ENCODE data around the gene IFNK. TPM values are rescaled to one million over a fixed set of nuclear protein-coding genes. Genes with fewer than 3 reads are reported as not detected.

IFNK gene
- total and polyA plus RNA-seq, 8 donors: 0.14 TPM; not detected in 7

DNA sequence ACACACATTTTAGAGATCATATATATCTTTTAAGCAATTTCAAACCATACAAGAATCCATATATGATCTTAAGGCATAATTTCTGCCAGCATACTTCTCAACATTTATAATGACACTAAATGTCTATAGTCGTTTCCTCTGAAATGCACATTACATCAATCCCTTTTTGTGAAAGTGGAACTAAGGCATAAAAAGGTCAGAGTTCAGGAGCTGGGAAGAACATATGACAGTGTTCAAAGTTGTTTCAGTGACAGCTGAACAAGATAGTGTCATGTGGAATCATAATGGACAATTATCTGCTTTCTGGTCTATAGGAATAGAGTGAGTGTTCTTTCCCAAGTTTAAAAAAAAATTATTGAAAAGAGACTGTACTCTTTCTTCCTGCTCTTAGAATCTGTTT, 8.0 kb downstream of the IFNK start:
- H3K4me3 ChIP-seq: no peak overlapping the region
- peaks cover 0 to 26% of the 10 kb centered on the region in 2 donors for H3K27me3 ChIP-seq
- DNase-seq (no peak), ATAC-seq (no peak)
- TF ChIP-seq, protein P1, sequence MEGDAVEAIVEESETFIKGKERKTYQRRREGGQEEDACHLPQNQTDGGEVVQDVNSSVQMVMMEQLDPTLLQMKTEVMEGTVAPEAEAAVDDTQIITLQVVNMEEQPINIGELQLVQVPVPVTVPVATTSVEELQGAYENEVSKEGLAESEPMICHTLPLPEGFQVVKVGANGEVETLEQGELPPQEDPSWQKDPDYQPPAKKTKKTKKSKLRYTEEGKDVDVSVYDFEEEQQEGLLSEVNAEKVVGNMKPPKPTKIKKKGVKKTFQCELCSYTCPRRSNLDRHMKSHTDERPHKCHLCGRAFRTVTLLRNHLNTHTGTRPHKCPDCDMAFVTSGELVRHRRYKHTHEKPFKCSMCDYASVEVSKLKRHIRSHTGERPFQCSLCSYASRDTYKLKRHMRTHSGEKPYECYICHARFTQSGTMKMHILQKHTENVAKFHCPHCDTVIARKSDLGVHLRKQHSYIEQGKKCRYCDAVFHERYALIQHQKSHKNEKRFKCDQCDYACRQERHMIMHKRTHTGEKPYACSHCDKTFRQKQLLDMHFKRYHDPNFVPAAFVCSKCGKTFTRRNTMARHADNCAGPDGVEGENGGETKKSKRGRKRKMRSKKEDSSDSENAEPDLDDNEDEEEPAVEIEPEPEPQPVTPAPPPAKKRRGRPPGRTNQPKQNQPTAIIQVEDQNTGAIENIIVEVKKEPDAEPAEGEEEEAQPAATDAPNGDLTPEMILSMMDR (IDR thresholded peaks at IDR 0.05): no peak
- peaks cover 4 to 46% of the 10 kb centered on the region in 2 donors for H3K4me1 ChIP-seq
- H3K27ac ChIP-seq: no peak overlapping the region
- intact Hi-C loops (cut with DNase I): loop anchor here in 1 of 2 donors (10.0 kb wide), 1 partner anchor 197 kb away; no protein-coding TSS in a partner anchor
- H3K9me3 ChIP-seq: no peaks in the 10 kb centered on the region
- H3K36me3 ChIP-seq: peaks cover 0 to 6% of the 10 kb centered on the region in 2 donors

DNA sequence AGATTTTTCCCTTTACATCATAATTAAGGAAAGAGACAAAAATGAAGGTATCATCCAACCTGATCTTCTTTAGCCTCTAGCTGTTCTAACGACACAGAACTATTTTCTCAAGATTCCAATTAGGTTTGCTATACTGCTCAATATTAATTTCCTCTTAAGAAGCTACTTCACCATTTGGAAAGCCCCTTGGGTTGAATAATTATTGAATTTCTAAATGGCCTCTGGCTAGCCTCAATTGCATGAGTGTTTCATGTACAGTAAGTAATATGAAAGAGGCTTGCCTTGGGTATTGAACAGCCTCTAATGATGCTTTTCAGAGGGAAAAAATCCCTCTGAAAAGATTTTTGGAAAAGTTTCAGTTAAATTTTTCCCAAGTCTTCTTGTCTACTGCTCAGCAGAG, 9.2 kb downstream of the IFNK start:
- Histone ChIP-seq H3K4me1 (peaks cover 4 to 37% of the 10 kb centered on the region in 2 donors), H3K9me3 (no peaks in the 10 kb centered on the region), H3K27ac (peak overlapping the region in 1 of 2 donors; percentile 5), H3K27me3 (peaks cover 0 to 16% of the 10 kb centered on the region in 2 donors), H3K4me3 (no peak overlapping the region), H3K36me3 (peaks cover 0 to 6% of the 10 kb centered on the region in 2 donors)
- no peak for DNase-seq
- no peak for ATAC-seq
- intact Hi-C loops (cut with DNase I): loop anchor here in 1 of 2 donors (10.0 kb wide), 1 partner anchor 199 kb away; no protein-coding TSS in a partner anchor
- TF ChIP-seq, protein P1 (IDR thresholded peaks at IDR 0.05): no peak

DNA sequence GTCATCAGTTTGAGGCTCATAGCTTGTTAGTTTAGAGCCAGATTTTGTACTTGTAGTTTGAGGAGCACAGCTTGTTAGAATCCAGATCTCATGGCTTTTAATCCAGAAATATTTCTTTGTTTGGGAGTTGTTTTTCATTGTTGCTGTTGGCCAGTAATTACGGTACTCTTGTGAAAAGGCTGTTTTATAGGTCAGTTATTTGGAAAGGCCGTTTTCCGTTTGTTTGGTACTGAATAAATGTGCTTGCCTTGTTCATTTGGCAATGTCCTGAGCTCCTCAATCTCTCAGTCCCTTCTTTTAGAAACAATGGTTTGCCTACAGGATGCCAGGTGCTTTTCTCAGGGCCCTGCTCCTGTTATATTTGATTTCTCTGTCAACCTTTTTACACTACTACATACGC, 10.0 kb downstream of the IFNK start:
- TF ChIP-seq, protein P1 (IDR thresholded peaks at IDR 0.05): no peak
- H3K27ac ChIP-seq: peak overlapping the region in 1 of 2 donors; percentile 5
- H3K4me3 ChIP-seq: no peak overlapping the region
- H3K27me3 ChIP-seq: peaks cover 0 to 8% of the 10 kb centered on the region in 2 donors
- ATAC-seq (no peak), DNase-seq (no peak)
- H3K4me1 ChIP-seq: peaks cover 4 to 30% of the 10 kb centered on the region in 2 donors
- no peaks in the 10 kb centered on the region for H3K9me3 ChIP-seq
- intact Hi-C loops (cut with DNase I): loop anchor here in 1 of 2 donors (10.0 kb wide), 1 partner anchor 199 kb away; no protein-coding TSS in a partner anchor
- peaks cover 0 to 6% of the 10 kb centered on the region in 2 donors for H3K36me3 ChIP-seq

DNA sequence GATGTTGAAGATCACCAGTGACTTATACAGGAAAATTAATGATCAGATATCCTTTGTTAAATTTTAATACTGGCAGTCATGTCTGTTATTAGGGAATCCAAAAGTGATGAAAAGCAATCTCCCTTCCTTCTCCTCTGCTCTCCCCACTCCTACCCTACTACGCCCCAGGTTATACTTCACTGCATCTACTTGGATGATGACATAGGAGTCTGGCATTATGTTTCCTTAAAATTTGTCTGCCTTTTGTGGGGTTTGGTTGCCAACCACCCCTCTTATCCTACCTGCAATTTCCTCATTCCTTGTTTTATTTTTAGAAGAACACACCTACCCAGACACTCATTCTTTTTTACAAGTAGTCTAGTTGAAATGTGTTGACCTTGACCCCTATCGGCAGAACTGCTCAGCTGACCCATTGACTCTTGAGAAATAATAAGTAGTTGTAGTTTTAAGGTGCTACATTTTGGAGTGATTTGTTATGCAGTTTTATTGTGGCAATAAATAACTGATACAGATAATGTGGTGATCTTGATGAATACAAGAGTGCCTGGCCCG, 10.6 kb downstream of the IFNK start:
- DNase-seq (no peak), ATAC-seq (peak; percentile 62)
- Histone ChIP-seq H3K36me3 (peaks cover 0 to 6% of the 10 kb centered on the region in 2 donors), H3K4me1 (peaks cover 4 to 29% of the 10 kb centered on the region in 2 donors), H3K27ac (peak overlapping the region in 1 of 2 donors; percentile 5), H3K9me3 (no peaks in the 10 kb centered on the region), H3K4me3 (no peak overlapping the region), H3K27me3 (peaks cover 0 to 2% of the 10 kb centered on the region in 2 donors)
- TF ChIP-seq, protein P1 (IDR thresholded peaks at IDR 0.05): no peak
- intact Hi-C loops (cut with DNase I): loop anchor here in 1 of 2 donors (10.0 kb wide), 1 partner anchor 200 kb away; no protein-coding TSS in a partner anchor

DNA sequence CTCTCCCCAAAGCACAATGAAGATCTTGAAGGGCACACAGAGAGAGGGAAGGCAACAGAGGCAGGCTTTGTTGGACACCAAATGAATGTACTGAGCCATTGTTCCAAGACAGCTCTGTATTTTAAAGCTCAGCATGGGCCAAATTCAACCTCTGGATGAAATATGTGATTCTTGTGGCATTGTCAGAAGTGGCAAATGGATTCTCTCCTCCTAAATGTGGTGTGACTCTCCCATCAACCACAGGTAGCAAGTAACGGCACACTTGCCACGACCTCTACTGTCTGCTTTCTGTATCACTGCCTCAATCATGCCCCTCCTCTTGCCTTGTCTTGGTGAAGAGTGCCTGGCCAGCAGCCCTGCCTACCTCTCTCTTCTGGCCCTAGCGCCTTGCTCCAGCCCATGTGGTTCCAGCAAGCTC, 11.6 kb downstream of the IFNK start:
- intact Hi-C loops (cut with DNase I): loop anchor here in 1 of 2 donors (10.0 kb wide), 1 partner anchor 201 kb away; no protein-coding TSS in a partner anchor

More for the DNA sequence above, 11.6 kb downstream of the IFNK start:
- peak; percentile 63 for ATAC-seq
- TF ChIP-seq, protein P1 (IDR thresholded peaks at IDR 0.05): no peak
- Histone ChIP-seq H3K9me3 (no peaks in the 10 kb centered on the region), H3K36me3 (peaks cover 0 to 6% of the 10 kb centered on the region in 2 donors), H3K27ac (no peak overlapping the region), H3K27me3 (no peaks in the 10 kb centered on the region), H3K4me3 (no peak overlapping the region), H3K4me1 (peaks cover 4 to 35% of the 10 kb centered on the region in 2 donors)
- DNase-seq: peak in 1 of 4 donors; percentile 39

Data from left lung (tissue), 10 donors.